Measurements from ENCODE around the gene HDAC5.

- TF ChIP-seq CTCF (IDR thresholded peaks at IDR 0.05) = no peak
- no peak for TF ChIP-seq POLR2A (IDR thresholded peaks at IDR 0.05)
- TF ChIP-seq POLR2AphosphoS5 (IDR thresholded peaks at IDR 0.05) = no peak
Observed at GRCh38 chr17:44078412-44078811, 45.0 kb downstream of the HDAC5 start.

All from breast epithelium (tissue), 3 donors.